ENCODE results near the gene HES4.
"Not testable (repeated sequence)": the region's sequence is repeated elsewhere in the genome, so short reads cannot be mapped to it uniquely, and the experiment has no call there.

Gene HES4

DNA sequence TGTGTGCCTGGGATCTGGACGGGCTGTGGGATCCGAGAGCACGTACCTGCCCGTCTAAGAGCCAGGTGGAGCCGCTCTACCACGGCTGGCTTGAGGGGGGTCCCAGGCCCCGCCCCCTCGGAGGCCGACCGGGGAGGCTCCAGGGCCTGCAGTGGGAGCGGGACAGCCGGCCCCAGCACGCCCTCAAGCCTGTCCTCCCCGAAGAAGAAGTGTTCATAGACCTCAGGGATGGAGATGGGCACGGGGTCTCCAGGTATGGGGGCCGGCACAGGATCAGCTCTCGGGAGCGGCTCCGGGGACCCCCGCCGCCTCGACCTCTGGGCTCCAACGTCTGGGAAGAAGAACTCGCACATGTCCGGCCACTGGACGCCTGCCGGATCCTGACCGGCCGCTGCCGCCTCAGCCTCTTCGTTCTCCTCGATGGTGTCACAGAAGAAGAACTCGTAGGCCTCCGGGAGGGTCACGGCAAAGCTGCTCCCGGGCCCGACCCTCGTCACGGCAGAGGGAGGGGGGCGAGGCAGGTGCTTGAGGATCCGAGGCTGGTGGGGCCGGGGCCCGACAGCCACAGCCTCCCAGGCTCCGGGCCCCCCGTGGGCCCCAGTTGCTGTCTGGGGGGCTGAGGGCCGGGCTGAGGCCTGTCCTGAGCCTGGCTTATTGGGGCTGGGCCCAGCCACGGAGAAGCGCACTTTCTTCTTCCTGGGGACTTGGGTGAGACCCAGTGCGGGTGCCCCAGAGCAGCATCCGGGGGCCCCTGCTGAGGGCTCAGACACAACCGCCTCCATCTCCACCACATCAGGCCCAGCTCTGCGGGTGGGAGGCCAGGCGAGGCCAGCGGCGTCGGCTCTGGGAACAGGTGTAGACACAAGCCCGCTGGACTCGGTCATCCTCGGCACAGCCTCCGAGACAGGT, 20.8 kb downstream of the HES4 start:
- DNase-seq: no peak

DNA sequence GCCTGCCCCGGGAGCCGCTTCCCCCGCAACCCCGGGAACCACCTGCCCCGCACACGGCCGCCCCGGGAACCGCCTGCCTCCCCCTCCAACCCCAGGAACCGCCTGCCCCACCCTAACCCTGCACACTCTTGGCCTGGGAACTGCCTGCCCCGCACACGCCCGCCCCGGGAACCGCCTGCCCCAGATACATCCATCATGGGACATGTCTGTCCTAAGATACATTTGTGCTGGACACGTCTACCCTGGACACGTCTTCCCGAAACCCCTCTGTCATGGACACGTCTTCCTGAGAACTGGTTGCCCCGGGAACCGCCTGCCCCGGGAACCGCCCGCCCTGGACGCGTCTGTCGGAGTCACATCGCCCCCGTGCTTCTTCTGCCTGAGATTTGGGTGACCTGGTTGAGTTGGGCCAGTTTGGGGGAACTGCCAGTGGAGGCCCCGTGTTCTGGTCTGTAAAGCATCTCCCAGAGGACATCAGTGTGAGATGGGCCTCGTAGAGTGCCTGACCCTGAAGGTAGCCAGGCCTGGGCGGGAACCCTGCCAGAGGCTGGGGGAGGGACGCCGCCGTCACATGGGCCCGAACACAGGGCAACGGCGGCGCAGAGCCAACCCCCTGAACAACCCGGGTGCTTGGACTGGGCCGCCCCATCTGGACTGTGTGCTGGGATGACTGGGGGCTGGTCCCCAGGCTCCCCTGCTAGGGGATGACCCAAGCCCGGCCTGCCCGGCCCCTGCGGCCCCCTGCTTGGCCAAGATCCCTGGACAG, 21.6 kb downstream of the HES4 start:
- DNase-seq: no peak

DNA sequence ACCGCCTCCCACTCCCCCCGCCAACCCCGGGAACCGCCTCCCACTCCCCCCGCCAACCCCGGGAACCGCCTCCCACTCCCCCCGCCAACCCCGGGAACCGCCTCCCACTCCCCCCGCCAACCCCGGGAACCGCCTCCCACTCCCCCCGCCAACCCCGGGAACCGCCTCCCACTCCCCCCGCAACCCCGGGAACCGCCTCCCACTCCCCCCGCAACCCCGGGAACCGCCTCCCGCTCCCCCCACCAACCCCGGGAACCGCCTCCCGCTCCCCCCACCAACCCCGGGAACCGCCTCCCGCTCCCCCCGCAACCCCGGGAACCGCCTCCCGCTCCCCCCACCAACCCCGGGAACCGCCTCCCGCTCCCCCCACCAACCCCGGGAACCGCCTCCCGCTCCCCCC, 23.1 kb downstream of the HES4 start:
- not testable (repeated sequence) for DNase-seq

GRCh38 chr1:975896-976683, 23.8 kb downstream of the HES4 start:
- DNase-seq: peak; percentile 74

GRCh38 chr1:975365-975764, 24.5 kb downstream of the HES4 start:
- no peak for DNase-seq

DNA sequence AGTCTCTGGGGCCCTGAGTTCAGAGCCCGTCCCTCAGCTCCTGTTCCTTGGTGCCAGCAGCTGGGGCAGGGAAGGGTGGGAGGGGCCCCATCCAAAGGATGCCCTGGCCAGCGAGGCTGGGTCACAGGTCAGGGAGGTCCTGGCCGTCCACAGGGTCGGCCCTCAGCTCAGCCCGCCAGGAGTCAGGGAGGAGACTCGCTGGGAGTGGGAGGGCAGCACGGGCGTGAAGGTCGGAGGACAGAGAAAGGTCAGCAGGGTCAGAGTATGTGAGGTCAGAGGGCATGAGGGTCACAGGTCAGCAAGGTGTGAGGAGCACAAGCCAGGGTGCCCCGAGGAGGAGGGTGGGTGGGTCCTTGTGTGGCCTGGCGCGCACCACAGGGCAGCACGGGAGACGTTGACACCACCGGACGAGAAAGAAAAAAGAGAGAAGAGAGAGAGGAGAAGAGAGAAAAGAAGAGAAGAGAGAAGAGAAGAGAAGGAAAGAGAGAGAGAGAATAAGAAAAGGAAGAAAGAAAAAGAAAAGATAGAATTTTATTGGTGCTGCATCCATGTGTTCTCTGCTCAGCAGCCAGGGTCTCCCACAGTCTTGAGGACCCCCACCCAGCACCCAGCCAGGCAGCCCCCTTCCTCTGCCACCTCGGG, 25.1 kb downstream of the HES4 start:
- no peak for DNase-seq

DNA sequence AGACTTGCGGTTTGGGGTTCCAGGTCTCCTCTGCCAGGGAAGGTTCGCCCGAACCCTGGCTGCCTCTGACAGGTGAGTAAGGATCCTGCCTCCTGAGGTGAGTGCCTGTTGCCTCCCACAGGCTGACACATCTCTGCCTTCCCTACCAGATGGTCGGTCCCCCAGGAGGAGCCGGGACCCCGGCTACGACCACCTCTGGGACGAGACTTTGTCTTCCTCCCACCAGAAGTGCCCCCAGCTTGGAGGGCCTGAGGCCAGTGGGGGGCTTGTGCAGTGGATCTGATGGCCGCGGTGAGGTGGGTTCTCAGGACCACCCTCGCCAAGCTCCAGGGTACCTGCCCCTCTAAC, 25.6 kb downstream of the HES4 start:
- DNase-seq: no peak

DNA sequence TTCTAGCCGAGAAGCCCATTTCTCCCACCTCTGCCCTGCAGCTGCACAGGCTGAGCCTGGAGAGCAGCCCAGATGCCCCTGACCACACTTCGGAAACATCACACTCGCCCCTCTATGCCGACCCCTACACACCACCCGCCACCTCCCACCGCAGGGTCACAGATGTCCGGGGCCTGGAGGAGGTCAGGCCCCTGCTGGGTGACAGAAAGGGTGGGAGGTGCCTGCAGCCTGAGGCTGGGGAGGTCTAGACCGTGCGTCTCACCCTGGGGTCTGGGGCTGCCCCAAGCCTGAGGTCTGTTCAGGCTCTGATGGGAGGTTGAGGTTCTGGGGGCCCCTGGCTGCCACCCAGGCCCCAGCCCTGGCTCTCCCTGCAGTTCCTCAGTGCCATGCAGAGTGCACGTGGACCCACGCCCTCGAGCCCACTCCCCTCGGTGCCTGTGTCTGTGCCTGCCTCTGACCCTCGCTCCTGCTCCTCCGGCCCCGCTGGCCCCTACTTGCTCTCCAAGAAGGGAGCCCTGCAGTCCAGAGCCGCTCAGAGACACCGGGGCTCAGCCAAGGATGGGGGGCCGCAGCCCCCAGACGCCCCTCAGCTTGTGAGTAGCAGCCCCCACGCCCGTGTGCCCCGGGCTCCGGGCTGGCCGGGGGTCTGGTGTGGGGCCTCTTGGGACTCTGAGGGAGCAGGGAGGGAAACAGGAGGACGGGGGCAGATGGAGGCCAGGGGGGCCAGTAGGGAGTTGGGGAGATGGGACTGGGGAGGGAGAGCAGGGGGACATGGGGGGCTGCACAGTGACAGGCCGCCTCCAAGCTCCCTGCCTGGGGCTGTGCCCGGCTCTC, 26.2 kb downstream of the HES4 start:
- no peak for DNase-seq

GRCh38 chr1:972726-973458, 27.0 kb downstream of the HES4 start:
- DNase-seq: no peak

DNA sequence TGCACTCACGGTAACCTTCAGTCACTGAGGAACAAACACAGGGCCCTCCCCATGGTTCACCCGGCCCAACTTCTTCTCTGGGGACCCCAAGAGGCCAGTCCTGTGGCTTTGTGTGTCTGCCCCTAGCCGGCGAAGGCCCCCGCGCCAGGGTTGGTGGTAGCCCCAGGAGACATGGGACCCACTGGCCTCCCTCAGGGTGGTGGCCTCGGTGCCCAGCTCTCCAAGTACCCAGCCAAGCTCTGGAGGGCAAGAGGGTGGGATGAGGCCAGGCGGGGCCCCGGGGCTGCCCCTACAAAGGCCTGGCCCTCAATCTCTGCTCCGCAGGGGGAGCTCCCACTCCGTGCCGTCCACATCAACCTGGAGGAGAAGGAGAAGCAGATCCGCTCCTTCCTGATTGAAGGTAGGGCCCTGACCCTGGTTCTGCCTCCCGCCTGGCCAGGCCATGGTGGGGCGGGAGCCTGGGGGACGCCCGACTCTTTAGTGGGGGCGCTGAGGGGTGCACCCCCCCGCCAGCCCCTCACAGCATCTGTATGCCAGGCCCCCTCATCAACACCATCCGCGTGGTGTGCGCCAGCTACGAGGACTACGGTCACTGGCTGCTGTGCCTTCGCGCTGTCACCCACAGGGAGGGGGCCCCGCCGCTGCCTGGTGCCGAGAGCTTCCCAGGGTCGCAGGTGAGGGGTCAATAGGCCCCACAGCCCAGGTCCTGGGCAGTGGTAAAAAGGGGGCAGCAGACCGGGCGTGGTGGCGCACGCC, 28.0 kb downstream of the HES4 start:
- DNase-seq: no peak

GRCh38 chr1:970973-971730, 28.7 kb downstream of the HES4 start:
- DNase-seq: no peak

DNA sequence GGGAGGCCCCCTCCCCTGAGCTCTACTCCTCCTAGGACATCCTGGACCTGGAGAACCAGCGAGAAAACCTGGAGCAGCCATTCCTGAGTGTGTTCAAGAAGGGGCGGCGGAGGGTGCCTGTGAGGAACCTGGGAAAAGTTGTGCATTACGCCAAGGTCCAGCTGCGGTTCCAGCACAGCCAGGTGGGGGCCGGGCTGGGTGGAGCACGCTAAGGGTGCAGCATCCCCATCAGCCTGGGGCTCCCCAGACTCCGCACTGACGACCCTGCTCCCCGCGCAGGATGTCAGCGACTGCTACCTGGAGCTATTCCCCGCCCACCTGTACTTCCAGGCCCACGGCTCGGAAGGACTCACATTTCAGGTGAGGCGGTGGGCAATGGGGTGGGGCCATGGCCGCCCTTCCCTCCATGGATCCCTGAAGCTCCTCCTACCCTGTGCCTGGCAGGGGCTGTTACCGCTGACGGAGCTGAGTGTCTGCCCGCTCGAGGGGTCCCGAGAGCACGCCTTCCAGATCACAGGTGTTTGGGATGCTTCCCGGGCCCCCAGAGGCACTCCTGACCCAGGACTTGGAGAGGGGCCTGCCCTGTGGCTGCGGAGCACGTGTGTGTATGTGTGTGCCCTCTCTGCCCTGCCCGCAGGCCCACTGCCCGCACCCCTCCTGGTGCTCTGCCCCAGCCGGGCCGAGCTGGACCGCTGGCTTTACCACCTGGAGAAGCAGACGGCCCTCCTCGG, 29.5 kb downstream of the HES4 start:
- DNase-seq: no peak

DNA sequence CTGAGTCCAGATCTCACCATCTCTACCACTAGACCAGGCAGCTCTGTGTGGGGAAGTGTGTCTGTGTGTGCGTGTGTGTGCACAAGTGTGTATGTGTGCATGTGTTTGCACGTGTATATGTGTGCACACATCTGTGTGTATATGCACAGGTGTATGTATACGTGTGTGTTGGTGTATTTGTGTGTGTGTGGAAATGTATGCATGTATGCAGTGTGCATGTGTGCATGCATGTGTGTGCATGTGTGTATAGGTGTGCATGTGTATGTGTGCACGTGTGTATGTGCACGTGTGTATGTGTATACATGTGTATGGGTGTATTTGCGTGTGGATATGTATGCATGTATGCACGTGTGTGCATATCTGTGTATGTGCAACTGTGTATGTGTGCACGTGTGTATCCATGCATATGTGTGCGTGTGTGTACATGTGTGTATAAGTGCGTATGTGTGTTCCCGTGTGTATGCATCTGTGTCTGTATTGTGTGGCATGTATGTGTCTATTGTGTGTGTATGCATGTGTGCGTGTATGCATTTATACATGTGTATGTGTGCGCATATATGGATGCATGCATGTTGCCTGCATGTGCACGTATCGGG, 30.5 kb downstream of the HES4 start:
- no peak for DNase-seq

GRCh38 chr1:967466-968343, 32.2 kb downstream of the HES4 start:
- DNase-seq: no peak

- DNase-seq: peak; percentile 74
These were observed 33.1 kb downstream of the HES4 start for GRCh38 chr1:966704-967300.

- peak; percentile 35 for DNase-seq
These were observed 33.7 kb downstream of the HES4 start, which contains the start of gene PLEKHN1 for GRCh38 chr1:966135-966703. Gene PLEKHN1, plus strand, starts transcription at chr1:966482. Its CDS starts 50 bp downstream, at chr1:966532.
